ENCODE measurements around the gene KRT73. TPM values are rescaled to one million over a fixed set of nuclear protein-coding genes. Genes with fewer than 3 reads are reported as not detected.

KRT73 gene
- polyA plus RNA-seq, 1 experiment = not detected

- POLR2A ChIA-PET = no interaction called here
- CTCF ChIA-PET = no interaction called here
- no peaks in the 10 kb centered on the region for H3K36me3 ChIP-seq (ENCODE audit: control insufficient read depth, insufficient read depth, low read length)
- no peak for TF ChIP-seq CTCF (IDR thresholded peaks at IDR 0.05; ENCODE audit: insufficient read depth, low read depth, low read length)
- peaks cover 12% of the 10 kb centered on the region for H3K27me3 ChIP-seq (ENCODE audit: control insufficient read depth, insufficient read depth, low read length)
- DNase-seq (ENCODE audit: low read depth) = no peak
- H3K4me3 ChIP-seq (ENCODE audit: low read depth, low read length) = no peak overlapping the region
Observed at GRCh38 chr12:52655251-52655650, 36.9 kb upstream of the KRT73 start.

GRCh38 chr12:52651726-52652261, 33.4 kb upstream of the KRT73 start, which contains the start of gene KRT2:
KRT2 (minus strand) TSS chr12:52652211; CDS start chr12:52652142, 69 bp downstream.
- no peak for DNase-seq (ENCODE audit: low read depth)
- TF ChIP-seq CTCF (IDR thresholded peaks at IDR 0.05; ENCODE audit: insufficient read depth, low read depth, low read length) = no peak
- CTCF ChIA-PET = interaction anchor here (0.7 kb wide), 1 partner anchor 64 kb away, joined by 5 read pairs; no protein-coding TSS in a partner anchor
- H3K27me3 ChIP-seq (ENCODE audit: control insufficient read depth, insufficient read depth, low read length) = peaks cover 2% of the 10 kb centered on the region
- no peaks in the 10 kb centered on the region for H3K36me3 ChIP-seq (ENCODE audit: control insufficient read depth, insufficient read depth, low read length)
- H3K4me3 ChIP-seq (ENCODE audit: low read depth, low read length) = no peak within 1 kb of the TSS
- POLR2A ChIA-PET = no interaction called here

GRCh38 chr12:52650520-52651081, 32.2 kb upstream of the KRT73 start:
- CTCF ChIA-PET = interaction anchor here (0.7 kb wide), 1 partner anchor 278 kb away, joined by 3 read pairs; no protein-coding TSS in a partner anchor
- no peak overlapping the region for H3K4me3 ChIP-seq (ENCODE audit: low read depth, low read length)
- TF ChIP-seq CTCF (IDR thresholded peaks at IDR 0.05; ENCODE audit: insufficient read depth, low read depth, low read length) = no peak

GRCh38 chr12:52649066-52649465, 30.7 kb upstream of the KRT73 start:
- DNase-seq (ENCODE audit: low read depth) = no peak
- Histone ChIP-seq H3K36me3 (ENCODE audit: control insufficient read depth, insufficient read depth, low read length) (no peaks in the 10 kb centered on the region), H3K4me3 (ENCODE audit: low read depth, low read length) (no peak overlapping the region), H3K27me3 (ENCODE audit: control insufficient read depth, insufficient read depth, low read length) (peaks cover 5% of the 10 kb centered on the region)
- TF ChIP-seq CTCF (IDR thresholded peaks at IDR 0.05; ENCODE audit: insufficient read depth, low read depth, low read length) = no peak
- ChIA-PET CTCF (interaction anchor here (1.0 kb wide), 1 partner anchor 216 kb away, joined by 3 read pairs; no protein-coding TSS in a partner anchor), POLR2A (no interaction called here)

More at GRCh38 chr12:52650520-52651081, 32.2 kb upstream of the KRT73 start:
- Histone ChIP-seq H3K27me3 (ENCODE audit: control insufficient read depth, insufficient read depth, low read length) (peaks cover 2% of the 10 kb centered on the region), H3K36me3 (ENCODE audit: control insufficient read depth, insufficient read depth, low read length) (no peaks in the 10 kb centered on the region)
- POLR2A ChIA-PET = no interaction called here
- DNase-seq (ENCODE audit: low read depth) = no peak

- no peak for TF ChIP-seq CTCF (IDR thresholded peaks at IDR 0.05; ENCODE audit: insufficient read depth, low read depth, low read length)
- peaks cover 8% of the 10 kb centered on the region for H3K27me3 ChIP-seq (ENCODE audit: control insufficient read depth, insufficient read depth, low read length)
- no peak for DNase-seq (ENCODE audit: low read depth)
- POLR2A ChIA-PET = no interaction called here
- no peaks in the 10 kb centered on the region for H3K36me3 ChIP-seq (ENCODE audit: control insufficient read depth, insufficient read depth, low read length)
- H3K4me3 ChIP-seq (ENCODE audit: low read depth, low read length) = no peak overlapping the region
- CTCF ChIA-PET = interaction anchor here (0.8 to 1.0 kb wide), 2 partner anchors 217 to 232 kb away, joined by 3 read pairs; no protein-coding TSS in a partner anchor
Observed at GRCh38 chr12:52648012-52648550, 29.7 kb upstream of the KRT73 start.

Measured in BJ (cell line).